ENCODE data around the gene VEPH1. TPM values are rescaled to one million over a fixed set of nuclear protein-coding genes. Genes with fewer than 3 reads are reported as not detected.

VEPH1 gene
- total RNA-seq, 6 experiments from 2014 or later = 0.51 to 1.4 (median 0.93) TPM

GRCh38 chr3:157543501-157544035 is 40.4 kb upstream of the VEPH1 start:
- Histone ChIP-seq H3K27me3 (no peaks in the 10 kb centered on the region), H3K9me3 (no peaks in the 10 kb centered on the region), H3K4me1 (no peaks in the 10 kb centered on the region), H3K4me3 (peak overlapping the region in 1 of 3 donors; percentile 13), H3K27ac (no peak overlapping the region), H3K36me3 (no peaks in the 10 kb centered on the region)
- TF ChIP-seq POLR2A (IDR thresholded peaks at IDR 0.05) (no peak), CTCF (IDR thresholded peaks at IDR 0.05) (no peak)
- intact Hi-C loops (cut with DNase I) = no loop called here
- no peak for DNase-seq
- WGBS (ENCODE audit: insufficient coverage, low coverage, low lambda C conversion rate, missing lambda C conversion rate) = 73% methylated on average over 11 of the region's 13 CpGs
- no peak for ATAC-seq

GRCh38 chr3:157542711-157543500 is 39.7 kb upstream of the VEPH1 start:
- Histone ChIP-seq H3K9me3 (no peaks in the 10 kb centered on the region), H3K27me3 (no peaks in the 10 kb centered on the region), H3K4me1 (no peaks in the 10 kb centered on the region), H3K36me3 (no peaks in the 10 kb centered on the region), H3K27ac (no peak overlapping the region), H3K4me3 (peak overlapping the region in 1 of 3 donors; percentile 13)
- ATAC-seq (peak; percentile 54 to 75 (median 61)), DNase-seq (peak in 2 of 3 donors; percentile 28 to 45)
- intact Hi-C loops (cut with DNase I) = no loop called here
- TF ChIP-seq POLR2A (IDR thresholded peaks at IDR 0.05) (no peak), CTCF (IDR thresholded peaks at IDR 0.05) (no peak)
- 6% methylated on average over 17 of the region's 50 CpGs for WGBS (ENCODE audit: insufficient coverage, low coverage, low lambda C conversion rate, missing lambda C conversion rate)

GRCh38 chr3:157541506-157542236 is 38.5 kb upstream of the VEPH1 start:
- no peaks in the 10 kb centered on the region for H3K4me1 ChIP-seq
- no peaks in the 10 kb centered on the region for H3K27me3 ChIP-seq
- H3K36me3 ChIP-seq = no peaks in the 10 kb centered on the region
- intact Hi-C loops (cut with DNase I) = no loop called here
- H3K9me3 ChIP-seq = no peaks in the 10 kb centered on the region
- DNase-seq = no peak
- TF ChIP-seq POLR2A (IDR thresholded peaks at IDR 0.05) (no peak), CTCF (IDR thresholded peaks at IDR 0.05) (no peak)
- no peak overlapping the region for H3K27ac ChIP-seq
- 78% methylated on average over 6 of the region's 6 CpGs for WGBS (ENCODE audit: insufficient coverage, low coverage, low lambda C conversion rate, missing lambda C conversion rate)
- no peak for ATAC-seq
- no peak overlapping the region for H3K4me3 ChIP-seq

GRCh38 chr3:157540656-157541055 is 37.4 kb upstream of the VEPH1 start:
- H3K4me3 ChIP-seq = no peak overlapping the region
- DNase-seq = no peak
- H3K27me3 ChIP-seq = no peaks in the 10 kb centered on the region
- ATAC-seq = no peak
- H3K4me1 ChIP-seq = no peaks in the 10 kb centered on the region
- TF ChIP-seq POLR2A (IDR thresholded peaks at IDR 0.05) (no peak), CTCF (IDR thresholded peaks at IDR 0.05) (no peak)
- 39% methylated on average over 3 of the region's 3 CpGs for WGBS (ENCODE audit: insufficient coverage, low coverage, low lambda C conversion rate, missing lambda C conversion rate)
- intact Hi-C loops (cut with DNase I) = no loop called here
- H3K36me3 ChIP-seq = no peaks in the 10 kb centered on the region
- no peak overlapping the region for H3K27ac ChIP-seq
- H3K9me3 ChIP-seq = no peaks in the 10 kb centered on the region
